ENCODE results near the gene SLF2. TPM values are rescaled to one million over a fixed set of nuclear protein-coding genes. Genes with fewer than 3 reads are reported as not detected.

Gene SLF2
- total RNA-seq, 1 experiment from 2014 or later, result 10.7 TPM

GRCh38 chr10:100912013-100912604, 654 bp upstream of the SLF2 start:
- no peak for DNase-seq
- H3K4me3 ChIP-seq, result peak overlapping the region; percentile 92
- H3K9me3 ChIP-seq, result no peaks in the 10 kb centered on the region
- H3K36me3 ChIP-seq, result peaks cover 21% of the 10 kb centered on the region
- H3K27me3 ChIP-seq, result no peaks in the 10 kb centered on the region

DNA sequence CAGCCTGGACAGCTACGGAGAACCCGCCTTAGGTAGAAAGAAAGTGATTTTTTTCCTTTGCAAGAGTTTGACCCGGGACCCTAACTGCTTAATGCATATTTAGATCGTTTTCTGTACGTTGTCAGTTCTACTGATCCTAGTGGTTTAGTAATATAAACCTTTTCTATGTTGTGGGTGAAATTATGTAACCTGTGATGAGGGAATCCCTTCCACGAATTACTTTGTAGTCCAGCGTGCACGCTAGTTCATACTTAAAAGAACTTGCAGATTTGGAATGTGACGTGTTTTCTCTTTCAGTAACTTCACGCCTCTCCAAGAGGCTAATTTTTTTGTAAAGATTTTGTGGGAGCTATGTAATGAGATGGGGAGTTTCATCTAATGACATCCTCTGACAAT, 705 bp downstream of the SLF2 start:
- DNase-seq, result no peak
- H3K9me3 ChIP-seq, result no peaks in the 10 kb centered on the region
- H3K4me3 ChIP-seq, result peak overlapping the region; percentile 92
- peaks cover 31% of the 10 kb centered on the region for H3K36me3 ChIP-seq
- H3K27me3 ChIP-seq, result no peaks in the 10 kb centered on the region

- Histone ChIP-seq H3K36me3 (peaks cover 64% of the 10 kb centered on the region), H3K9me3 (no peaks in the 10 kb centered on the region), H3K4me3 (no peak overlapping the region), H3K27me3 (no peaks in the 10 kb centered on the region)
- DNase-seq, result no peak
These were observed 4.3 kb downstream of the SLF2 start for GRCh38 chr10:100917071-100917470.

- Histone ChIP-seq H3K27me3 (no peaks in the 10 kb centered on the region), H3K9me3 (no peaks in the 10 kb centered on the region), H3K36me3 (peaks cover 83% of the 10 kb centered on the region), H3K4me3 (no peak overlapping the region)
- no peak for DNase-seq
These were observed 10.8 kb downstream of the SLF2 start for GRCh38 chr10:100923580-100923979.

DNA sequence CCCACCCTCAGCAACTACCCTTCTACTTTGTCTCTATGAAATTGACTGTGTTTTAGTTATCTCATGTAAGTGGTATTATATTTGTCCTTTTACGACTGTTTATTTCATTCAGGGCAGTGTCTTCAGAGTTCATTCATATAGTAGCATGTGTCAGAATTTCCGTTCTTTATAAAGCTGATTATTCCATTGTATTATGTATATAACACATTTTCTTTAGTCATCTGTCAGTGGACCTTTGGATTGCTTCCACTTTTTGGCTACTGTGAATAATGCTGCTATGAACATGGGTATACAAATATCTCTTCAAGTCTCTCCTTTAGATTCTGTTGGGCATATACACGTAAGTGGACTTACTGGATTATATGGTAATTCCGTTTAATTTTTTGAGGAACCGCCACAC, 14.5 kb downstream of the SLF2 start:
- H3K36me3 ChIP-seq, result peaks cover 84% of the 10 kb centered on the region
- DNase-seq, result no peak

DNA sequence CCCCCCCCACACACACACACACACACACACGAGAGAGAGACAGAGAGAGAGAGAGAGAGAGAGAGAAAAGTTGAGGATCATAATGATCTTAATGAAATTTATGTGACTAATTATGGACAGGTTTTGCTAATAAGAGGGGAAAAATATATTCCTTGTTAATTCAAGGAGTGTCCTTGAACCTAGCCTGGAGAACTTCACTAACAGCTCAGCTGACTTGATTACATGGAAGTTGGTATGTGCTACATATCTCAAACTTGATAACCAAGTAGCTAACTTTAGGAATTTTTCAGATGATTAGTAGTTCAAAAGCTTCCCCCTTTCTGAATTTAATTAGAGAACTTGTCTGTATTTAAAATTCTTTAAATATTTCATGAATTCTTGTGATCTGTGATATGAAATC, 15.3 kb downstream of the SLF2 start:
- DNase-seq, result no peak
- Histone ChIP-seq H3K36me3 (peaks cover 88% of the 10 kb centered on the region), H3K27me3 (no peaks in the 10 kb centered on the region), H3K4me3 (no peak overlapping the region), H3K9me3 (no peaks in the 10 kb centered on the region)

More for the DNA sequence above, 14.5 kb downstream of the SLF2 start:
- Histone ChIP-seq H3K9me3 (no peaks in the 10 kb centered on the region), H3K27me3 (no peaks in the 10 kb centered on the region), H3K4me3 (no peak overlapping the region)

GRCh38 chr10:100930368-100930767, 17.6 kb downstream of the SLF2 start:
- Histone ChIP-seq H3K9me3 (no peaks in the 10 kb centered on the region), H3K4me3 (no peak overlapping the region), H3K27me3 (no peaks in the 10 kb centered on the region), H3K36me3 (peaks cover 84% of the 10 kb centered on the region)
- no peak for DNase-seq

- H3K9me3 ChIP-seq, result no peaks in the 10 kb centered on the region
- no peak for DNase-seq
- no peak overlapping the region for H3K4me3 ChIP-seq
- H3K36me3 ChIP-seq, result peaks cover 79% of the 10 kb centered on the region
- no peaks in the 10 kb centered on the region for H3K27me3 ChIP-seq
These were observed 21.4 kb downstream of the SLF2 start for GRCh38 chr10:100934084-100934659.

DNA sequence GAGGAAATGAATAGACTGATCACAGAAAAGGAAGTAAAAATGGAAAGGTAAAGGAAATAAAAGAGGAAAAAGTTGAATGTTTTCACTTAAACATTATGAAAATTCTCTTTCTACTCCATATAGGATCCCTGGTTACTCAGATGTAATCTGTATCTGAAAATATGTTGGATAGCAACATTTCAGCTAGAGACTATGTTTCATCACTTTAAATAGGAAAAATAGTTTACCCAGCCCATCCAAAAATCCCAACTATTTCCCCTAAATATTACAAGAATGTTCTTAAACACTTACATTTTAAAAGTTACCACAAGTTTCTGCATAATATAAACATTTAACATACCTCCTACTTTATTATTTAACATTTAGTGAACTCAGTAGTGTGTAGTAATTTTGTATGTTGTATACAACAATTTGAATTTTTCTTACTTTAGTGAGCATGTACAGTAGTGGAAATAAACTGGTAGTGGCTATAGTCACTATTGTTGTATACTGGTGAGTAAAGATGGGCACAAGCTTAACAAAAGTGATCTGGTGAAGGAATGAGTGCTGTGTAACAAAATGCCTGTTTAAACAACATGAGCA, 27.1 kb downstream of the SLF2 start:
- DNase-seq, result no peak
- Histone ChIP-seq H3K36me3 (peaks cover 58% of the 10 kb centered on the region), H3K4me3 (no peak overlapping the region), H3K9me3 (no peaks in the 10 kb centered on the region), H3K27me3 (no peaks in the 10 kb centered on the region)

DNA sequence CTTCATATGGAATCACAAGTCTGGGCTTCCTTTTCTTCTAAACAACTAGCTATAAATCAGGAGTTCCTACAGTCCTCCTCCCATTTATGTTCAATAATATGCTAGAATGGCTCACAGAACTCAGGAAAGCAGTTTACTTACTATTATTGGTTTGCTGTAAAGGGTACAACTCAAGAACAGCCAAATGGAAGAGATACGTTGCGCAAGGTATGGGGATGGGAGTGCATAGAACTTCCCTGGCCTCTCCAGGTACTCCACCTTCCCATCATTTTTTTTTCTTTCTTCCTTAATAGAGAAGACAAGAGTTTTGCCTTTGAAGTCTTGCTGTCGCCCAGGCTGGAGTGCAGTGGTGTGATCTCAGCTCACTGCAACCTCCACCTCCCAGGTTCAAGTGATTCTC, 29.5 kb downstream of the SLF2 start:
- Histone ChIP-seq H3K36me3 (peaks cover 65% of the 10 kb centered on the region), H3K27me3 (no peaks in the 10 kb centered on the region), H3K9me3 (no peaks in the 10 kb centered on the region), H3K4me3 (no peak overlapping the region)
- DNase-seq, result no peak

GRCh38 chr10:100943508-100943907, 30.7 kb downstream of the SLF2 start:
- H3K9me3 ChIP-seq, result no peaks in the 10 kb centered on the region
- no peak overlapping the region for H3K4me3 ChIP-seq
- DNase-seq, result no peak
- no peaks in the 10 kb centered on the region for H3K27me3 ChIP-seq
- H3K36me3 ChIP-seq, result peaks cover 65% of the 10 kb centered on the region

DNA sequence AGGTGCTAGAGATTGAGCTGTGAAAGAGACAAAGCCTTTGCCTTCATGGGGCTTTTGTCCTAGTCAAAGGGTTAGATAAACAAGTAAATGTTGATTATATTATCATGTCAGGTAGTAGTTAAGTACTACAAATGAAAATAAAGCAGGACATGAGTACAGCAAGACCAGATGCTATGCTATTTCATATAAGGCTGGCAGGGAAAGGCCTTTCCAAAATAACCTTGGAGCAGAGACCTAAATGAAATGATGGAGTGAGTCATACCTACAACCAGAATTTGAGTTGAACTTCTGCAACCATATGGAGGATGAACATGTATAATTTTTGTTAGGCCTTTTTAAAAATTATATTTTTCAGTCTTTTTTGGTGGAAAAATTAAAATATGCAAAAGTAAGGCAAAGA, 33.0 kb downstream of the SLF2 start:
- Histone ChIP-seq H3K4me3 (no peak overlapping the region), H3K9me3 (no peaks in the 10 kb centered on the region), H3K27me3 (no peaks in the 10 kb centered on the region), H3K36me3 (peaks cover 73% of the 10 kb centered on the region)
- no peak for DNase-seq

DNA sequence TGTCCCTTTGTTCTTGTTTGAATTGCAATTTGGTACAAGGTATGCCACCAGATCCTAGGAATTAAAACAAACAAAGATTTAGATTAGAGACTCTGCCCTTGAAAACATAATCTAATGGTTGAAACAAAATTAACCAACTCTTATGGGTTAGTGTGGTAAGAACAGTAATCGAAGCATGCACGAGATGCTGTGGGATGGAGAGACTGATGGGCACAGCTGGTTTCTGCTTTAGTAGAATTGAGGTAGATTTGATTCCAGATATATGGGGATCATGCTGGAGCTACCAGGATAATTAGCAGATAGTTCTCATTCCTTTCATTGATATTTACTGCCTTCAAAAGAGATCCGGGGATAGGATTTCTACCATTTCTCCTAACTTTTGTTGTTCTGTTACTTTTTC, 36.2 kb downstream of the SLF2 start:
- Histone ChIP-seq H3K4me3 (no peak overlapping the region), H3K36me3 (peaks cover 75% of the 10 kb centered on the region), H3K27me3 (no peaks in the 10 kb centered on the region), H3K9me3 (no peaks in the 10 kb centered on the region)
- no peak for DNase-seq

- peaks cover 60% of the 10 kb centered on the region for H3K36me3 ChIP-seq
- H3K9me3 ChIP-seq, result no peaks in the 10 kb centered on the region
- H3K27me3 ChIP-seq, result no peaks in the 10 kb centered on the region
- DNase-seq, result no peak
- H3K4me3 ChIP-seq, result no peak overlapping the region
These were observed 47.5 kb downstream of the SLF2 start for GRCh38 chr10:100960251-100960650.

DNA sequence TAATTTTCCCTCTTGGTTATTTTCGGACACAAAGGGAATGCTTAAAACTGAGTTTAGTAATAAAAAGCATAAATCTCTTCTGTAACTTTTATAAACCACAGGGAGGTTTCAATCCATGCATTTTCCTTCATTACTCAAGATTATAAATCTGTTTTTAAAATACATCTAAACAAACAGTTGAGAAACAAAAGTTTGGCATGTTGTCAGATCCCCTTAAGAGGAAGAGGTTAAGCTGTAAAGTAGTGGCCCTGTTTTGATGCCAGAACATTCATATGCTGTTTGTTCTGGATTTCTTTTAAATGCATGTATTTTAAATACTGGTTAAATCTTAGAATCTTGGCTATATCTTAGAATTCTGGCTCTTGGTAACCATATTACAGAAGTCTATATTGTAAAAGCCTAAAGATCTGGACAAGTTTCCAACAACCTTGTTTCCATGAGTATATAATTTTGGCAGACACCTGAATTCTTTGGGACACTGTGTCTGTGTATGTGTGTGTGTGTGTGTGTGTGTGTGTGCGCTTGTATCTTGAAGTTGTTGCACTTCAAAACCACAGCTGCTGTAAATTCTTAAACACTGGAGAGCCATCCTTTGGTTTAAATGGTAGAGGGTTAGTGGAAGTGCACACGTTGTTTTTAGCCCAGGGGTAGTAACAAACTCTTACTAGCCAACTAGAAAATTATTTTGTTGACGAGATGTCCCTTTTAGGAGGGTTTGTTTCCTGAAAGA, 49.8 kb downstream of the SLF2 start:
- Histone ChIP-seq H3K4me3 (no peak overlapping the region), H3K9me3 (no peaks in the 10 kb centered on the region), H3K27me3 (no peaks in the 10 kb centered on the region), H3K36me3 (peaks cover 63% of the 10 kb centered on the region)
- DNase-seq, result no peak

DNA sequence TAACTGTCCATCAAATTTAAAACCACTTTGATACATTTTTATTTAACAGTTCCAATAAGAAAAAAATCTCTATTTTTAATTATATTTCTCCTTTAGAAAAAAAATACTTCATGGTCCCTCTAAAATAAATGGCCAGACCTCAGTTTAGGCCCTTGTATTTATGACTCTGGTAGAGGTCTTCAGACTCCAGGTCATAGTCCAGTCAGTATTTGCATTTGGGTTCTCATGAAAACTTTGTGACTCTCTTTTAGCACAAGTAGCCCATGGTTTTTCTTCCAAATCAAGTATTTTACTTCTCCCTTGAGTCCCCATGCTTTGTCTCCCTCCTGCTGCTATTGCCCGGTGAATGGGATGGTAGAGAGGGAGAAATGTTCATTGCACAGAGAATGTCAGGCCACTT, 51.1 kb downstream of the SLF2 start:
- DNase-seq, result no peak
- H3K4me3 ChIP-seq, result no peak overlapping the region
- peaks cover 53% of the 10 kb centered on the region for H3K36me3 ChIP-seq
- no peaks in the 10 kb centered on the region for H3K9me3 ChIP-seq
- no peaks in the 10 kb centered on the region for H3K27me3 ChIP-seq

DNA sequence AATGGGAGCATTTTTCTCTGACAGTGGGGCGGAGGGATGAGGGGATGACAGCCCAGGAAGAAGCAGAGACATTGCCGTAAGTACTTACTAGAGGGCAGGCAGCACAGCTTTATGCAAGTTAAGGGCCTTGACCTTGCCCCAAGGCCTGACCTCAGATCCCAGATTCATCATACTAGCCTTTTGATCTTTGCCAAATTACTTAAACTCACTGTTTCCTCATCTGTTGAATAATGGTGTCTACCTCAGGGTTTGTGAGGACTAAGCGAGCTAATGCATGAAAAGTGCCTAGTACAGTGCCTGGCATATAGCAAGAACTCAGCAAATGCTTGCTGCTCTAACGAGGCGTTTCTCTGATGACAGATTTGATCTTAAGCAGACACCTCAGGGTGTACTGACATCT, 53.1 kb downstream of the SLF2 start:
- no peak for DNase-seq
- H3K9me3 ChIP-seq, result no peaks in the 10 kb centered on the region
- no peaks in the 10 kb centered on the region for H3K27me3 ChIP-seq
- H3K4me3 ChIP-seq, result no peak overlapping the region
- peaks cover 37% of the 10 kb centered on the region for H3K36me3 ChIP-seq

- Histone ChIP-seq H3K4me3 (no peak overlapping the region), H3K9me3 (no peaks in the 10 kb centered on the region), H3K36me3 (peaks cover 28% of the 10 kb centered on the region), H3K27me3 (no peaks in the 10 kb centered on the region)
- no peak for DNase-seq
These were observed 54.1 kb downstream of the SLF2 start for GRCh38 chr10:100966887-100967286.

Measured in MG63 (cell line).